ENCODE results near the gene TTC27. TPM values are rescaled to one million over a fixed set of nuclear protein-coding genes. Genes with fewer than 3 reads are reported as not detected.

TTC27 gene
- total RNA-seq, 4 donors from 2014 or later, result 10.5 to 46.2 (median 17.9) TPM

- H3K4me1 ChIP-seq, result no peaks in the 10 kb centered on the region
- no peak overlapping the region for H3K27ac ChIP-seq
- no peaks in the 10 kb centered on the region for H3K27me3 ChIP-seq
- TF ChIP-seq POLR2A (IDR thresholded peaks at IDR 0.05), result no peak
- no peak for TF ChIP-seq CTCF (IDR thresholded peaks at IDR 0.05)
- intact Hi-C loops (cut with DNase I; ENCODE audit: low total_unique reads), result no loop called here
- H3K36me3 ChIP-seq, result no peaks in the 10 kb centered on the region
- H3K9me3 ChIP-seq, result no peaks in the 10 kb centered on the region
- no peak overlapping the region for H3K4me3 ChIP-seq
- DNase-seq, result no peak
Observed at GRCh38 chr2:32668254-32668653, 40.4 kb downstream of the TTC27 start.

- no peak overlapping the region for H3K4me3 ChIP-seq
- TF ChIP-seq POLR2A (IDR thresholded peaks at IDR 0.05) (no peak), CTCF (IDR thresholded peaks at IDR 0.05) (no peak)
- intact Hi-C loops (cut with DNase I; ENCODE audit: low total_unique reads), result no loop called here
- no peak overlapping the region for H3K27ac ChIP-seq
- no peak for DNase-seq
- H3K27me3 ChIP-seq, result no peaks in the 10 kb centered on the region
- no peaks in the 10 kb centered on the region for H3K36me3 ChIP-seq
- H3K9me3 ChIP-seq, result no peaks in the 10 kb centered on the region
- no peaks in the 10 kb centered on the region for H3K4me1 ChIP-seq
Observed at GRCh38 chr2:32671885-32672533, 44.2 kb downstream of the TTC27 start.

- Histone ChIP-seq H3K4me1 (no peaks in the 10 kb centered on the region), H3K36me3 (no peaks in the 10 kb centered on the region), H3K27ac (no peak overlapping the region), H3K9me3 (no peaks in the 10 kb centered on the region), H3K4me3 (no peak overlapping the region), H3K27me3 (no peaks in the 10 kb centered on the region)
- intact Hi-C loops (cut with DNase I; ENCODE audit: low total_unique reads), result no loop called here
- no peak for DNase-seq
- TF ChIP-seq POLR2A (IDR thresholded peaks at IDR 0.05), result no peak
- TF ChIP-seq CTCF (IDR thresholded peaks at IDR 0.05), result no peak
Observed at GRCh38 chr2:32678825-32679224, 51.0 kb downstream of the TTC27 start.

- H3K36me3 ChIP-seq, result no peaks in the 10 kb centered on the region
- no peaks in the 10 kb centered on the region for H3K4me1 ChIP-seq
- no peak for TF ChIP-seq POLR2A (IDR thresholded peaks at IDR 0.05)
- TF ChIP-seq CTCF (IDR thresholded peaks at IDR 0.05), result no peak
- no peak for DNase-seq
- H3K4me3 ChIP-seq, result no peak overlapping the region
- H3K9me3 ChIP-seq, result no peaks in the 10 kb centered on the region
- H3K27me3 ChIP-seq, result no peaks in the 10 kb centered on the region
- intact Hi-C loops (cut with DNase I; ENCODE audit: low total_unique reads), result no loop called here
- no peak overlapping the region for H3K27ac ChIP-seq
Observed at GRCh38 chr2:32680942-32681341, 53.1 kb downstream of the TTC27 start.

- no peak for DNase-seq
- intact Hi-C loops (cut with DNase I; ENCODE audit: low total_unique reads), result no loop called here
- TF ChIP-seq POLR2A (IDR thresholded peaks at IDR 0.05) (no peak), CTCF (IDR thresholded peaks at IDR 0.05) (no peak)
- Histone ChIP-seq H3K9me3 (no peaks in the 10 kb centered on the region), H3K4me1 (no peaks in the 10 kb centered on the region), H3K27me3 (no peaks in the 10 kb centered on the region), H3K4me3 (no peak overlapping the region), H3K27ac (no peak overlapping the region), H3K36me3 (no peaks in the 10 kb centered on the region)
Observed at GRCh38 chr2:32683520-32684086, 55.8 kb downstream of the TTC27 start.

Measured in uterus (tissue), 4 donors.